Chondrocyte (in vitro differentiated cells): ENCODE data around the gene TRMT1L. TPM values are rescaled to one million over a fixed set of nuclear protein-coding genes. Genes with fewer than 3 reads are reported as not detected.

Source experiments
- DNase-seq: peaks from one replicate; pipeline ENCODE4 v3.0.0; 2021; ENCODE audit warnings: mixed read lengths, low spot score
- H3K27ac Mint-ChIP-seq: one replicate; pipeline ENCODE4 v1.8.0; 2021; ENCODE audit warnings: mild to moderate bottlenecking, moderate library complexity, mixed read lengths; ENCODE audit not compliant: unreplicated experiment
- H3K27me3 Mint-ChIP-seq: 2 replicates; pipeline ENCODE4 v1.8.0; 2021; ENCODE audit warnings: low read depth, mixed read lengths
- H3K36me3 Mint-ChIP-seq: 2 replicates; pipeline ENCODE4 v1.8.0; 2021; ENCODE audit warnings: low read depth, mixed read lengths
- H3K4me1 Mint-ChIP-seq: 2 replicates; pipeline ENCODE4 v1.8.0; 2021; ENCODE audit warnings: low read depth, mild to moderate bottlenecking, mixed read lengths
- H3K4me3 Mint-ChIP-seq: one replicate; pipeline ENCODE4 v1.8.0; 2021; ENCODE audit warnings: mild to moderate bottlenecking, moderate library complexity, mixed read lengths; ENCODE audit not compliant: unreplicated experiment
- H3K9me3 Mint-ChIP-seq: 2 replicates; pipeline ENCODE4 v1.8.0; 2021; ENCODE audit warnings: low read depth, mixed read lengths
- CTCF ChIP-seq: fragments of 200-600 bp; sonication (generic); IDR thresholded peaks from 2 replicates; pipeline ENCODE4 v1.5.0; 2021; ENCODE audit warnings: antibody characterized with exemption, mild to moderate bottlenecking, moderate library complexity
- total RNA-seq: library from RNA; stranded (reverse); gene quantifications from 3 replicates; pipeline ENCODE4 v1.2.1, GENCODE V29; 2021

Gene TRMT1L
- total RNA-seq, 1 donor from 2014 or later, result 10.9 TPM

DNA sequence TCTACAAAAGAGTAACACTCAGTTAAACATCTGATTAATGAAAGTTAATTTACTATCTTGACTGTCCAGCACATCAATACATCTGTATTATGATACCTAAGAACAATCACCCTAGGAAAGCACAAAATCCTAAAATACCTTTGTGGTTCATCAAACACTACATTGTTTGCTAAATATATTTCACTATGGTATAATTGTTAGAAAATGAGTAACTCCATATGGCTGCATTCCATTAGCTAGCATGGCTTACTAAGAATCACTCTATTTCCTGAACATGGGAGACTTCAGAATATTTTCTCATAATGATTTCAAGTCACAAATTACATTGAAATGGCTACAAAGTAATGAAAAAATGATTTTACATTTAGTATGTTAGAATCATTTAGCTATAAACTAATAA is 12.5 kb downstream of the TRMT1L start:
- no peaks in the 10 kb centered on the region for H3K27me3 Mint-ChIP-seq
- no peak for TF ChIP-seq CTCF
- H3K9me3 Mint-ChIP-seq, result no peaks in the 10 kb centered on the region
- peaks cover 14% of the 10 kb centered on the region for H3K36me3 Mint-ChIP-seq
- no peak overlapping the region for H3K27ac Mint-ChIP-seq
- peaks cover 4% of the 10 kb centered on the region for H3K4me1 Mint-ChIP-seq
- DNase-seq, result no peak
- H3K4me3 Mint-ChIP-seq, result no peak overlapping the region

DNA sequence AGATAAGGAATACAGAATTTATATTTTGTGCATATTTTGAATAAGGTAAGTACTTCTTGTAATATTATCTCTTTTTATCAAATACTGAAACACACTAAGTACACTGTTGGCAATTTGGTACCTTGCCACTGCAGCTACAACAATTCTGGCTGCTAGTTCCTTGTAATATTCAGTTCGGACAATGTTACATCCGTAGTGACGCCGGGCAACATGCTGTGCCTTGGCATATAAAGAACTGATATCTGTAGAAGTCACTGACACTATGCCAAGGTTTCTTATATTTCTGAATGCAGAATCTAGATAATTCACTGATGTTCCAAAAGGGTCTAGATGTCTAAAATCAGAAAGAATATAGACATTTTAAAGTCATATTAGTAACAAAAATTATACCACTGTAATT is 17.5 kb downstream of the TRMT1L start:
- Mint-ChIP-seq H3K27me3 (no peaks in the 10 kb centered on the region), H3K4me1 (no peaks in the 10 kb centered on the region), H3K27ac (no peak overlapping the region)

GRCh38 chr1:185137896-185138545 is 18.7 kb downstream of the TRMT1L start:
- no peak for DNase-seq
- no peak overlapping the region for H3K27ac Mint-ChIP-seq
- no peaks in the 10 kb centered on the region for H3K27me3 Mint-ChIP-seq
- H3K9me3 Mint-ChIP-seq, result peaks cover 6% of the 10 kb centered on the region
- H3K4me1 Mint-ChIP-seq, result no peaks in the 10 kb centered on the region
- no peak for TF ChIP-seq CTCF
- peaks cover 23% of the 10 kb centered on the region for H3K36me3 Mint-ChIP-seq
- no peak overlapping the region for H3K4me3 Mint-ChIP-seq

More for the DNA sequence above, 17.5 kb downstream of the TRMT1L start:
- Mint-ChIP-seq H3K9me3 (peaks cover 2% of the 10 kb centered on the region), H3K4me3 (no peak overlapping the region), H3K36me3 (peaks cover 19% of the 10 kb centered on the region)
- TF ChIP-seq CTCF, result no peak
- no peak for DNase-seq

DNA sequence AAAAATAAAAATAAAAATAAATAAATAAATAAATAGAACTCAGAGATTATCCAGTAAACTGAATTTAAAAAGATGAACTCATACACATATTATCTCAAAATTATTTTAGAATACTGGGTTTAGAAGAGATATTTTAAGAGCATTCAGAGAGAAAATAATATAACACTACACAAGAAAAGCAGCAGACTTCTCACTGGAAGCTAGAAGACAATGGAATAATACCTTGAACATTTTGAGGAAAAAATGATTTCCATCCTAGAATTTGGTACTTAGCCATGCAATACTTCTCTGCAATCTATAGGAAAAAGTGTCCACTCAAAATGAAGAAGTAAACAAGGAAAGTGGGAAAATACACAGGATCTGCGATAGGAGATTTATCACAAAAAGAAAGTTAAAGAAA is 24.2 kb downstream of the TRMT1L start:
- DNase-seq, result no peak
- no peaks in the 10 kb centered on the region for H3K27me3 Mint-ChIP-seq
- H3K36me3 Mint-ChIP-seq, result peaks cover 29% of the 10 kb centered on the region
- H3K27ac Mint-ChIP-seq, result no peak overlapping the region
- peaks cover 16% of the 10 kb centered on the region for H3K9me3 Mint-ChIP-seq
- no peaks in the 10 kb centered on the region for H3K4me1 Mint-ChIP-seq
- TF ChIP-seq CTCF, result no peak
- H3K4me3 Mint-ChIP-seq, result no peak overlapping the region

- no peak overlapping the region for H3K27ac Mint-ChIP-seq
- no peak for TF ChIP-seq CTCF
- no peak overlapping the region for H3K4me3 Mint-ChIP-seq
- H3K36me3 Mint-ChIP-seq, result peaks cover 27% of the 10 kb centered on the region
- no peak for DNase-seq
- H3K27me3 Mint-ChIP-seq, result no peaks in the 10 kb centered on the region
- no peaks in the 10 kb centered on the region for H3K4me1 Mint-ChIP-seq
- H3K9me3 Mint-ChIP-seq, result peaks cover 14% of the 10 kb centered on the region
These were observed 27.0 kb downstream of the TRMT1L start for GRCh38 chr1:185129708-185130107.
